ENCODE measurements around the gene TNIP1.

- no peak for TF ChIP-seq POLR2A (IDR thresholded peaks at IDR 0.05; ENCODE audit: low read depth, low read length)
- TF ChIP-seq SPI1 (IDR thresholded peaks at IDR 0.05; ENCODE audit: low read depth, low read length) = no peak
- no peak for TF ChIP-seq POLR2AphosphoS5 (IDR thresholded peaks at IDR 0.05; ENCODE audit: low read depth, low read length)
- no peak for TF ChIP-seq PAX5 (IDR thresholded peaks at IDR 0.05; ENCODE audit: insufficient read depth, low read length, severe bottlenecking)
Measured at GRCh38 chr5:151041577-151042268, 39.1 kb downstream of the TNIP1 start.

All from GM12891 (cell line).